HG03025 (cell line): Measurements from ENCODE around the gene TRPM2.

Experiments
- ATAC-seq: cut with Tn5 transposase; IDR thresholded peaks from one replicate; pipeline ENCODE4 v1.9.1; 2021; ENCODE audit warnings: mild to moderate bottlenecking, moderate library complexity; ENCODE audit not compliant: unreplicated experiment, low FRiP score

The TRPM2 gene

GRCh38 chr21:44438531-44439210 lies 85.2 kb downstream of the TRPM2 start:
- ATAC-seq = no peak

DNA sequence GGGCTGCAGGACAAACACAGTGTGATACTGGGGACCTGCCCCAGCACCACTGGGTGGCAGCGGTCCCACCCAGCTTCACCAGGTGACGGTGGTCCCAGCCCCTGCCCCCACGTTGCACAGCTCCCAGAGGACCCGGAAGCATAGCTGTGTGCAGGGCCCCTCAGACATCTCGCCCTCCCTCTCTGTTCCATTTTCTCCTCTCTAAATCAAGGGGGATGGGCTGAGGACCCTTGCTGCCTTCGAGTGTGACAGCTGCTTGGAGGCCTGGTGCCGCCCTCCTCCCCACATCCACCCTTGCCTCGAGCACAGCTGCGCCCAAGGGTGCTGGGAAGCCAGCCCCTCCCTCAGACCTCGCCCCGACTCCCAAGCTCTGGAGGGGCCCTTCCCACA lies 85.8 kb downstream of the TRPM2 start:
- no peak for ATAC-seq

DNA sequence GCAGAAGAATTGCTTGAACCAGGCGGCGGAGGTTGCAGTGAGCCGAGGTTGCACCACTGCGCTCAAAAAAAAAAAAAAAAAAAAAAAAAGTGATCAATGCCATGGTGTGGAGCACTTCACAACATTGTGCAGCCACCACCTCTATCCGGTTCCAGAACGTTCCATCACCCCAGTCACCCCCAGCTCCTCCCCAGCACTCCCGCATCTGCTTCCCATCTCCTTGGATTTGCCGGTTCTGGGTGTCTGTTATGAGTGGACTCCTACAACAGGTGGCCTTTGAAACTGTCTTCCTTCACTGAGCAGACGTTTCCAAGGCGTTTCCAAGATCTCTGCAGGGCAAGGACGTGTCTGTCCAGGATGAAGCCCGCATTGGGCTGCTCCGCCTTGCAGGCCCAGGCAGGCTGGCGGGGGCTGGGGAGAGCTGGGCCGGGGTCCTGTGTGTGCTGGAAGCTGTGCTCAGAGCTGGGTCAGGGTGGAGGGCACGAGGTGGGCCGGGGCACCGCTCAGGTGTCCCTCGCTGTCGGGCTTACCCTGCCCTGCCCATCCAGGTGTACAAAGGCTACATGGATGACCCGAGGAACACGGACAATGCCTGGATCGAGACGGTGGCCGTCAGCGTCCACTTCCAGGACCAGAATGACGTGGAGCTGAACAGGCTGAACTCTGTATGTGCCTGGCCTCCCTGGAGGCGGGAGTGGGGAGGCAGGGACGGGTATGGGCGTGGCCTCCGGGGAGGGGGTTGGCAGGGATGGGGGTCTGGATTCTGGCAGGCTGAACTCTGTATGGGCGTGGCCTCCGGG lies 87.0 kb downstream of the TRPM2 start:
- no peak for ATAC-seq

DNA sequence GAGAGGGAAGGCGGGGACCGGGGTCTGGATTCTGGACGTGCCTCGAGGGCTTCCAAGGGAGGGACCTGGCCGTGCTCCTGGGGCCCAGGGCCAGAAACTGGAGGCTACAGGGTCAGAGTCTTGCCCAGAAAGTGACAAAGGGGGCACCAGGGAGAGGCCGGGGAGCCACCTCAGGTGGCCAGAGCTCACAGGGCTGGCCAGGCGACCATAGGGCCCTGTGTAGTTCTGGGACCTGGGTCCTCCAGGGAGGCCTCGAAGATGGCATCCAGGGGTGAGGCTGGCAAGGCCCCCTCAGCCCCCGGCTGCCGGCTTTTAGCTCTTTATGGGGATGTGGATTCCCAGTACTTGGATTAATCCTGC lies 87.6 kb downstream of the TRPM2 start:
- no peak for ATAC-seq

DNA sequence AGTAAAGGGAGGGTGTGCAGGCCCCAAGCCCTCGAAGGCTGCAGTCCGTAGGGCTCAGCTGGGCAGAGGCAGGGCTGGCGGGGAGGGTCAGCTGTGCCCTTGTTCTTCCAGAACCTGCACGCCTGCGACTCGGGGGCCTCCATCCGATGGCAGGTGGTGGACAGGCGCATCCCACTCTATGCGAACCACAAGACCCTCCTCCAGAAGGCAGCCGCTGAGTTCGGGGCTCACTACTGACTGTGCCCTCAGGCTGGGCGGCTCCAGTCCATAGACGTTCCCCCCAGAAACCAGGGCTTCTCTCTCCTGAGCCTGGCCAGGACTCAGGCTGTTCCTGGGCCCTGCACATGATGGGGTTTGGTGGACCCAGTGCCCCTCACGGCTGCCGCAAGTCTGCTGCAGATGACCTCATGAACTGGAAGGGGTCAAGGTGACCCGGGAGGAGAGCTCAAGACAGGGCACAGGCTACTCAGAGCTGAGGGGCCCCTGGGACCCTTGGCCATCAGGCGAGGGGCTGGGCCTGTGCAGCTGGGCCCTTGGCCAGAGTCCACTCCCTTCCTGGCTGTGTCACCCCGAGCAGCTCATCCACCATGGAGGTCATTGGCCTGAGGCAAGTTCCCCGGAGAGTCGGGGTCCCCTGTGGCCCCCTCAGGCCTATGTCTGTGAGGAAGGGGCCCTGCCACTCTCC lies 88.3 kb downstream of the TRPM2 start:
- no peak for ATAC-seq

GRCh38 chr21:44442266-44443125 lies 89.1 kb downstream of the TRPM2 start:
- no peak for ATAC-seq

- ATAC-seq = no peak
Measured at GRCh38 chr21:44443291-44443890, 90.0 kb downstream of the TRPM2 start.

GRCh38 chr21:44443891-44444285 lies 90.5 kb downstream of the TRPM2 start:
- no peak for ATAC-seq

GRCh38 chr21:44444286-44444931 lies 91.0 kb downstream of the TRPM2 start:
- ATAC-seq = no peak

DNA sequence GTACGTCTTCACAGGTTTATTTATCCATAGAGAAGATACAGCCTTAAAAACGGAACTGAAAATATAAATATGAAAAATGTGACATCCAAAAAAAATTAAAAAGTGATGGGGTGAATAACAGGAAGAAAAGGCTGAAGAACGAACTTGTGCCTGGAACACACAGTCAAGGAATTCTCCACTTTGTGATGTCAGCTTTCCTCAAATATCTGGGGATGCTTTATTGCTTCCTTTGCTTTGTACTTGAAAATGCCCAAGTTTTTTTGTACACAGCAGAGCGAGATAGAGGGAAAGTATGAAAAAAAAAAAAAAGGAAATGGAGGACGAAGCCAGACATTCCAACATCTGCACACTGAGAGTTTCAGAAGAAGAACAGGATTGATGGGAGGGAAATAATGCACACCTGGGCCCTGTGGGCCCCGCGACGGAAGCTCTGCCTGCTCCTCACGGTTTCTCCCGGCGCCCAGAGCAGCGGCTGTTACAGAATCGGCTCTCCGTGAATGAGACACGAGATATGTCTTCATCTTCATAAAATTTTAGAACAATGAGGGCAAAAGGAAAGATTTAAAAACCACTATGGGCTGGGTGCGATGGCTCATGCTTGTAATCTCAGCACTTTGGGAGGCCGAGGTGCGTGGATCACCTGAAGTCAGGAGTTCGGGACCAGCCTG lies 91.9 kb downstream of the TRPM2 start:
- ATAC-seq = no peak

GRCh38 chr21:44448651-44449131 lies 95.3 kb downstream of the TRPM2 start:
- ATAC-seq = no peak

- ATAC-seq = no peak
Measured at GRCh38 chr21:44449473-44450363, 96.3 kb downstream of the TRPM2 start.

GRCh38 chr21:44450402-44450801 lies 97.0 kb downstream of the TRPM2 start:
- no peak for ATAC-seq

DNA sequence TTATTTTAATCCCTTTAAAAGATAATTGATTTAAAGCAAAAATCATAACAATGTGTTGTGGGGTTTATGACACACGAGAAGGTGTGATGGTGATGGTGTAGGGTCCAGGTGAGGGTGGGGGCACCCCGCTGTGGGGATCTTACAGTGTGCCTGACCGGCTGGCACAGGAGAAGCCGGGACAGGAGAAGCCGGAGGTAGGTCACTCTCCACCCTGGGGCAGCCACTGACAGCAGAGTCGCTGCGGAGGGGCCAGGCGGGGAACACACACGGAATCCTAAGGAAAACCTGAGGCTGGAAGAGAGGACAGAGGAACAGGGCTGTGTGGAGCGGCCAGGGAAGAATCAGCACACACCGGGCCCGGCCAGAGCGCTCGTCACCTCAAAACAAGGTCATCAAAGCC lies 97.6 kb downstream of the TRPM2 start:
- no peak for ATAC-seq

GRCh38 chr21:44453120-44453519 lies 99.7 kb downstream of the TRPM2 start:
- ATAC-seq = no peak

- ATAC-seq = no peak
Measured at GRCh38 chr21:44454058-44454457, 100.6 kb downstream of the TRPM2 start.

GRCh38 chr21:44454747-44455523 lies 101.5 kb downstream of the TRPM2 start, which contains the start of gene LRRC3:
Gene LRRC3, plus strand, starts transcription at chr21:44455510. Its CDS starts 1,135 bp downstream, at chr21:44456645.
- no peak for ATAC-seq
